ENCODE data around the gene C12orf57.
"Not testable (repeated sequence)": the region's sequence is repeated elsewhere in the genome, so short reads cannot be mapped to it uniquely, and the experiment has no call there.

The C12orf57 gene

GRCh38 chr12:6903722-6904121 is 40.1 kb upstream of the C12orf57 start:
- TF ChIP-seq CTCF (IDR thresholded peaks at IDR 0.05; ENCODE audit: low read depth, low read length, missing control alignments) = no peak
- DNase-seq (ENCODE audit: extremely low read depth, low read depth) = no peak
- H3K4me3 ChIP-seq (replicated peaks; ENCODE audit: low read depth, low read length) = no peak overlapping the region

- peak; percentile 89 for DNase-seq (ENCODE audit: extremely low read depth, low read depth)
- TF ChIP-seq CTCF (IDR thresholded peaks at IDR 0.05; ENCODE audit: low read depth, low read length, missing control alignments) = no peak
- H3K4me3 ChIP-seq (replicated peaks; ENCODE audit: low read depth, low read length) = peak within 1 kb of the TSS; percentile 89
Observed at GRCh38 chr12:6904280-6905276, 39.2 kb upstream of the C12orf57 start, which contains the start of gene LRRC23. LRRC23 (plus strand) TSS chr12:6904822; CDS start chr12:6905634, 812 bp downstream.

- peak overlapping the region; percentile 89 for H3K4me3 ChIP-seq (replicated peaks; ENCODE audit: low read depth, low read length)
- no peak for DNase-seq (ENCODE audit: extremely low read depth, low read depth)
- no peak for TF ChIP-seq CTCF (IDR thresholded peaks at IDR 0.05; ENCODE audit: low read depth, low read length, missing control alignments)
Observed at GRCh38 chr12:6905414-6906040, 38.3 kb upstream of the C12orf57 start.

GRCh38 chr12:6908141-6908540 is 35.7 kb upstream of the C12orf57 start:
- not testable (repeated sequence) for DNase-seq (ENCODE audit: extremely low read depth, low read depth)

GRCh38 chr12:6909421-6910145 is 34.2 kb upstream of the C12orf57 start:
- TF ChIP-seq CTCF (IDR thresholded peaks at IDR 0.05; ENCODE audit: low read depth, low read length, missing control alignments) = no peak
- no peak for DNase-seq (ENCODE audit: extremely low read depth, low read depth)

More at GRCh38 chr12:6908141-6908540, 35.7 kb upstream of the C12orf57 start:
- H3K4me3 ChIP-seq (replicated peaks; ENCODE audit: low read depth, low read length) = not testable (repeated sequence)

GRCh38 chr12:6912164-6912935 is 31.5 kb upstream of the C12orf57 start:
- TF ChIP-seq CTCF (IDR thresholded peaks at IDR 0.05; ENCODE audit: low read depth, low read length, missing control alignments) = no peak
- H3K4me3 ChIP-seq (replicated peaks; ENCODE audit: low read depth, low read length) = no peak overlapping the region
- no peak for DNase-seq (ENCODE audit: extremely low read depth, low read depth)

More at GRCh38 chr12:6909421-6910145, 34.2 kb upstream of the C12orf57 start:
- no peak overlapping the region for H3K4me3 ChIP-seq (replicated peaks; ENCODE audit: low read depth, low read length)
